Measurements from ENCODE around the gene HDAC9. TPM values are rescaled to one million over a fixed set of nuclear protein-coding genes. Genes with fewer than 3 reads are reported as not detected.

Gene HDAC9
- total RNA-seq, 3 donors from 2014 or later (not counting 1 experiment from before 2014, with no cell fraction given): 19.1 to 41.1 (median 24.1) TPM

DNA sequence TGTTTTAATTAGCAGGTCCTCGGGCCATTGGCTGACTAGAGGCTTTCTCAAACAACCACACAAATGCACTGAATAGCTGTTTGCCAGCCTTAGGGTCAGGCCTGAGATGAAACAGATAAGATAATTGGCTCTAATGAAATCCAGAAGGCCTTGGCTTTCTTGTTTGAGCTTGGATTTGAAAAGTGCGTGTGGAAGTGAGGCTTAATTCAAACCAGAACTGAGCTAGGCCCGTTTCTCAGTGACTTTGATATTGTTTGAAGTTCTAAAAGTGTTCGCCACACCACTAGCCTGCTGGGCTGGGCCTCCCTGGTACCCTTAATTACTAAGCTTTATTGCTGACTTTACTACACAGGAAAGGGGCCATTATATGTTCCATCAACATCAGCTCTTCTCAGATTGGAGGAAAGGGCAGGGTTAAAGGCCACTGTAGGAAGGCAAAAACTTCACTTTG is 351.2 kb downstream of the HDAC9 start:
- no peaks in the 10 kb centered on the region for H3K27me3 ChIP-seq (ENCODE audit: control insufficient read depth, insufficient read depth, low read length)
- TF ChIP-seq, protein P1, sequence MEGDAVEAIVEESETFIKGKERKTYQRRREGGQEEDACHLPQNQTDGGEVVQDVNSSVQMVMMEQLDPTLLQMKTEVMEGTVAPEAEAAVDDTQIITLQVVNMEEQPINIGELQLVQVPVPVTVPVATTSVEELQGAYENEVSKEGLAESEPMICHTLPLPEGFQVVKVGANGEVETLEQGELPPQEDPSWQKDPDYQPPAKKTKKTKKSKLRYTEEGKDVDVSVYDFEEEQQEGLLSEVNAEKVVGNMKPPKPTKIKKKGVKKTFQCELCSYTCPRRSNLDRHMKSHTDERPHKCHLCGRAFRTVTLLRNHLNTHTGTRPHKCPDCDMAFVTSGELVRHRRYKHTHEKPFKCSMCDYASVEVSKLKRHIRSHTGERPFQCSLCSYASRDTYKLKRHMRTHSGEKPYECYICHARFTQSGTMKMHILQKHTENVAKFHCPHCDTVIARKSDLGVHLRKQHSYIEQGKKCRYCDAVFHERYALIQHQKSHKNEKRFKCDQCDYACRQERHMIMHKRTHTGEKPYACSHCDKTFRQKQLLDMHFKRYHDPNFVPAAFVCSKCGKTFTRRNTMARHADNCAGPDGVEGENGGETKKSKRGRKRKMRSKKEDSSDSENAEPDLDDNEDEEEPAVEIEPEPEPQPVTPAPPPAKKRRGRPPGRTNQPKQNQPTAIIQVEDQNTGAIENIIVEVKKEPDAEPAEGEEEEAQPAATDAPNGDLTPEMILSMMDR (IDR thresholded peaks at IDR 0.05): no peak
- WGBS (ENCODE audit: insufficient coverage): 80% methylated on average over 4 of the region's 4 CpGs
- no peak for ATAC-seq
- H3K36me3 ChIP-seq (ENCODE audit: control insufficient read depth, insufficient read depth, low read length): no peaks in the 10 kb centered on the region
- H3K4me1 ChIP-seq (ENCODE audit: control insufficient read depth, insufficient read depth, low read length): no peaks in the 10 kb centered on the region
- peaks cover 3% of the 10 kb centered on the region in 2 donors for H3K9me3 Mint-ChIP-seq
- no peak overlapping the region for H3K27ac Mint-ChIP-seq
- H3K9me3 ChIP-seq (ENCODE audit: control insufficient read depth, insufficient read depth, low read length): no peaks in the 10 kb centered on the region
- no peak overlapping the region for H3K27ac ChIP-seq (ENCODE audit: low read length)
- no peaks in the 10 kb centered on the region for H3K36me3 Mint-ChIP-seq
- H3K27me3 Mint-ChIP-seq (ENCODE audit: low read depth in 2 of 2): no peaks in the 10 kb centered on the region
- H3K4me1 Mint-ChIP-seq: no peaks in the 10 kb centered on the region
- intact Hi-C loops (cut with micrococcal nuclease): no loop called here
- no peak overlapping the region for H3K4me3 ChIP-seq (ENCODE audit: low read length)
- DNase-seq: no peak
- H3K4me3 Mint-ChIP-seq: no peak overlapping the region

DNA sequence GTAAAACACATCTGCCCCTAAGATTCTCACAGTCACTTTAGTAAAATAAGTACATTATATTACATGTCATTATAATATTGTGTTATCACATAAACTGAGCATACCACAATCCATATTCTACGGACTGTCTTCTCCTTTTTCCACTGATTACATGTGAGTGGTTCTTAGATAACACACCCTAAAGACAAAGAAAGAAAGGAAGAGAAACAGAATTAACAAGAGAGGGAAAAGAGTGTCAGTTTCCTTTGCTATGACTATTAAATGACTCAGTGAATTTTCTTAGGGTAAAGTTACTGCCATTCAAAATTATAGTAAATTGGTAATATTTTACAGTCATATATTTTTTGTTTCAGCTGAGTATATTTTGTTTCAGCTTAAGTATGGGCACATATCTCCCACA is 353.6 kb downstream of the HDAC9 start:
- intact Hi-C loops (cut with micrococcal nuclease): no loop called here
- no peak overlapping the region for H3K4me3 Mint-ChIP-seq
- H3K27me3 Mint-ChIP-seq (ENCODE audit: low read depth in 2 of 2): no peaks in the 10 kb centered on the region
- DNase-seq (no peak), ATAC-seq (no peak)
- H3K36me3 Mint-ChIP-seq: no peaks in the 10 kb centered on the region
- no peaks in the 10 kb centered on the region for H3K27me3 ChIP-seq (ENCODE audit: control insufficient read depth, insufficient read depth, low read length)
- H3K4me1 ChIP-seq (ENCODE audit: control insufficient read depth, insufficient read depth, low read length): no peaks in the 10 kb centered on the region
- no peak overlapping the region for H3K27ac Mint-ChIP-seq
- peaks cover 3 to 4% of the 10 kb centered on the region in 2 donors for H3K9me3 Mint-ChIP-seq
- no peak overlapping the region for H3K4me3 ChIP-seq (ENCODE audit: low read length)
- no peak overlapping the region for H3K27ac ChIP-seq (ENCODE audit: low read length)
- no peaks in the 10 kb centered on the region for H3K36me3 ChIP-seq (ENCODE audit: control insufficient read depth, insufficient read depth, low read length)
- no peaks in the 10 kb centered on the region for H3K4me1 Mint-ChIP-seq
- TF ChIP-seq, protein P1 (IDR thresholded peaks at IDR 0.05): no peak
- no CpG with 5 or more reads among the region's 1 CpG for WGBS (ENCODE audit: insufficient coverage)
- H3K9me3 ChIP-seq (ENCODE audit: control insufficient read depth, insufficient read depth, low read length): no peaks in the 10 kb centered on the region

DNA sequence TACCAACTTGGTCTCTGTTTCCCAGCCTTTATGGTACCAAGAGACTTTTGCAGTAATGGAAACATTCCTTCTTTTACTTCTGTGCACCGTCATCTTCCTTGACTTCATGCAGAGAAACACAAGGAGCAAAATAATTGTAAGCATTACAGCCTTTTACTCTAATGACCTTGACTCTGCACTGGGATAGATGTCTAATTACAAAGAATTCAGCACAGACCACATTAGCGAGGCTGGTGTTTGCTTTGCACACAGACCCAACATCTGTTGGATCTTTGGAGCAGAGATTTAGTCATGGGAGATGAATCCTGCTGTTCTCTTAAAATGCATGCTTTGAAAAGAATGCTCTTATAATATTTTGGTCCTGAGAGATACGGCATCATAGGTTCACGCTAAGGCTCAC is 360.2 kb downstream of the HDAC9 start:
- Mint-ChIP-seq H3K36me3 (no peaks in the 10 kb centered on the region), H3K4me3 (no peak overlapping the region), H3K9me3 (peaks cover 5 to 8% of the 10 kb centered on the region in 2 donors), H3K27ac (no peak overlapping the region), H3K27me3 (ENCODE audit: low read depth in 2 of 2) (no peaks in the 10 kb centered on the region), H3K4me1 (peaks cover 5 to 6% of the 10 kb centered on the region in 2 donors)
- DNase-seq (no peak), ATAC-seq (no peak)
- H3K9me3 ChIP-seq (ENCODE audit: control insufficient read depth, insufficient read depth, low read length): no peaks in the 10 kb centered on the region
- intact Hi-C loops (cut with micrococcal nuclease): no loop called here
- H3K27ac ChIP-seq (ENCODE audit: low read length): no peak overlapping the region
- TF ChIP-seq, protein P1 (IDR thresholded peaks at IDR 0.05): no peak
- no peak overlapping the region for H3K4me3 ChIP-seq (ENCODE audit: low read length)
- H3K36me3 ChIP-seq (ENCODE audit: control insufficient read depth, insufficient read depth, low read length): no peaks in the 10 kb centered on the region
- no peaks in the 10 kb centered on the region for H3K27me3 ChIP-seq (ENCODE audit: control insufficient read depth, insufficient read depth, low read length)
- WGBS (ENCODE audit: insufficient coverage): 95% methylated on average over 3 of the region's 4 CpGs
- H3K4me1 ChIP-seq (ENCODE audit: control insufficient read depth, insufficient read depth, low read length): no peaks in the 10 kb centered on the region

DNA sequence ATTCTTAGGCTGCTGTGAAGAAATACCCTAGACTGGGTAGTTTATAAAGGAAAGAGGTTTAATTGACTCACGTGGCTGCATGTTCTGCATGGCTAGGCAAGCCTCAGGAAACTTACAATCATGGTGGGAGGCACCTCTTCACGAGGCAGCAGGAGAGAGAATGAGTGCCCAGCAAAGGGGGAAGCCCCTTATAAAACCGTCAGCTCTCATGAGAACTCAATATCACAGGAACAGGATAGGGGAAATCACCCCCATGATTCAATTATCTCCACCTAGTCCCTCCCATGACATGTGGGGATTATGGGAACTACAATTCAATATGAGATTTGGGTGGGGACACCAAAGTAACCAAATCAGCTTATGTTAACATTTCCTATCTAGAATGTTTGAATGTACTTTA is 362.7 kb downstream of the HDAC9 start:
- no peaks in the 10 kb centered on the region for H3K9me3 ChIP-seq (ENCODE audit: control insufficient read depth, insufficient read depth, low read length)
- Mint-ChIP-seq H3K36me3 (no peaks in the 10 kb centered on the region), H3K4me1 (peaks cover 5 to 6% of the 10 kb centered on the region in 2 donors), H3K27ac (no peak overlapping the region), H3K4me3 (no peak overlapping the region), H3K27me3 (ENCODE audit: low read depth in 2 of 2) (no peaks in the 10 kb centered on the region), H3K9me3 (peaks cover 2 to 6% of the 10 kb centered on the region in 2 donors)
- H3K4me1 ChIP-seq (ENCODE audit: control insufficient read depth, insufficient read depth, low read length): no peaks in the 10 kb centered on the region
- H3K27ac ChIP-seq (ENCODE audit: low read length): no peak overlapping the region
- intact Hi-C loops (cut with micrococcal nuclease): no loop called here
- TF ChIP-seq, protein P1 (IDR thresholded peaks at IDR 0.05): no peak
- no peak overlapping the region for H3K4me3 ChIP-seq (ENCODE audit: low read length)
- no peaks in the 10 kb centered on the region for H3K36me3 ChIP-seq (ENCODE audit: control insufficient read depth, insufficient read depth, low read length)
- no peak for DNase-seq
- no peaks in the 10 kb centered on the region for H3K27me3 ChIP-seq (ENCODE audit: control insufficient read depth, insufficient read depth, low read length)
- ATAC-seq: no peak
- 69% methylated on average over 3 of the region's 3 CpGs for WGBS (ENCODE audit: insufficient coverage)

All from natural killer cell (primary cell).